Tibial nerve (tissue), 4 donors: ENCODE results near the gene AEN. TPM values are rescaled to one million over a fixed set of nuclear protein-coding genes. Genes with fewer than 3 reads are reported as not detected.

ENCODE experiments used
- DNase-seq, 2 donors: peaks; one replicate each; pipeline ENCODE4 v3.0.0-alpha.2; 2019; ENCODE audit warnings: low spot score in 2 of 2
- H3K27ac ChIP-seq, 4 donors: fragments of 200-600 bp; sonication (generic) in 3 of 4; one replicate each; pipeline ENCODE4 v1.5.1; 2017 to 2019; ENCODE audit warnings: mild to moderate bottlenecking in 1 of 4
- H3K27me3 ChIP-seq, 2 donors: fragments of 200-600 bp; sonication (generic) in 1 of 2; one replicate each; pipeline versions ENCODE4 v1.5.1 to v1.6.0; 2017 to 2019
- H3K36me3 ChIP-seq, 3 donors: fragments of 200-600 bp; sonication (generic); one replicate each; pipeline ENCODE4 v1.5.1; 2018 to 2019
- H3K4me1 ChIP-seq, 4 donors: fragments of 200-600 bp; sonication (generic) in 3 of 4; one replicate each; pipeline ENCODE4 v1.5.1; 2017 to 2019
- H3K4me3 ChIP-seq, 4 donors: fragments of 200-600 bp; sonication (generic) in 3 of 4; one replicate each; pipeline ENCODE4 v1.5.1; 2017 to 2019; ENCODE audit warnings: mild to moderate bottlenecking in 1 of 4, moderate library complexity in 1 of 4
- H3K9me3 ChIP-seq, 4 donors: fragments of 200-600 bp; sonication (generic) in 3 of 4; one replicate each; pipeline ENCODE4 v1.5.1; 2017 to 2019
- EP300 ChIP-seq, 2 donors: sonication (generic); formaldehyde crosslinking; IDR thresholded peaks; one replicate each; pipeline ENCODE4 v1.6.1; 2017; ENCODE audit warnings: antibody characterized with exemption in 2 of 2, mild to moderate bottlenecking in 1 of 2
- POLR2A ChIP-seq, 2 donors: fragments of 450-650 bp; IDR thresholded peaks; one replicate each; pipeline ENCODE4 v1.6.1; 2017; ENCODE audit warnings: antibody characterized with exemption in 2 of 2, mild to moderate bottlenecking in 2 of 2, moderate library complexity in 2 of 2
- whole genome bisulfite sequencing, 2 donors: methylation state at CpG; one replicate each; pipeline ENCODE4 v1.1.5; 2018; 5-methylcytosine and 5-hydroxymethylcytosine counted together
- total RNA-seq, 4 donors: library from RNA; depleted of rRNA; stranded (reverse); fragments of >200 nt; gene quantifications; one replicate each; pipeline ENCODE4 v1.1.0, GENCODE V29; 2016
- TF ChIP-seq, protein P1 (sequence below), 5 experiments: fragments of 200-600 bp in 3 of 5; fragments of 450-650 bp in 2 of 5; sonication (generic) in 3 of 5; IDR thresholded peaks; one replicate each; pipeline ENCODE4 v1.5.1; 2016 to 2019; ENCODE audit warnings: antibody characterized with exemption in 5 of 5, mild to moderate bottlenecking in 3 of 5, moderate library complexity in 2 of 5

Gene AEN
- total RNA-seq, 4 donors from 2014 or later = 10.1 to 17.8 (median 13.1) TPM

DNA sequence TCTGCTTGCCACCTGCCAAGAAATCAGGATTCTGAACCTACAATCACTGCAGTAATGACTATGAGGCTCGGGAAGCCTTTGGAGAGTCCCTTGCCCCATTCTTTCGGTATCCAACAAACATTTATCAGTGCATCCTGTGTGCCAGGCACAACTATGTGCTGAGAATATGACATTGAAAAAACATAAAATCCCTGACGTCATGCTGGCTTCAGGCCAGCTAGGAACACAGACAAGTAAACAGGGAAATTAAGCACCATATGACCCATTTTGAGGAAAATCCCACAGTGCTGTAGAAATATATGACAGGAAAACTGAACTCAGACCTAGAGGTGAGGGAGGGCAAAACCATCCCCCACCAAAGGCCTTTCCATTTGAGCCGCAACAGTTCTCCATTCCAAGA is 40.6 kb upstream of the AEN start:
- Histone ChIP-seq H3K9me3 (peaks cover 0 to 6% (median 0%) of the 10 kb centered on the region in 4 donors), H3K27me3 (no peaks in the 10 kb centered on the region), H3K4me3 (no peak overlapping the region), H3K27ac (no peak overlapping the region), H3K4me1 (no peaks in the 10 kb centered on the region), H3K36me3 (peaks cover 0 to 11% (median 0%) of the 10 kb centered on the region in 3 donors)
- WGBS, 2 donors = 48 to 56% methylated on average over 4 of the region's 4 CpGs
- no peak for DNase-seq
- TF ChIP-seq, protein P1, sequence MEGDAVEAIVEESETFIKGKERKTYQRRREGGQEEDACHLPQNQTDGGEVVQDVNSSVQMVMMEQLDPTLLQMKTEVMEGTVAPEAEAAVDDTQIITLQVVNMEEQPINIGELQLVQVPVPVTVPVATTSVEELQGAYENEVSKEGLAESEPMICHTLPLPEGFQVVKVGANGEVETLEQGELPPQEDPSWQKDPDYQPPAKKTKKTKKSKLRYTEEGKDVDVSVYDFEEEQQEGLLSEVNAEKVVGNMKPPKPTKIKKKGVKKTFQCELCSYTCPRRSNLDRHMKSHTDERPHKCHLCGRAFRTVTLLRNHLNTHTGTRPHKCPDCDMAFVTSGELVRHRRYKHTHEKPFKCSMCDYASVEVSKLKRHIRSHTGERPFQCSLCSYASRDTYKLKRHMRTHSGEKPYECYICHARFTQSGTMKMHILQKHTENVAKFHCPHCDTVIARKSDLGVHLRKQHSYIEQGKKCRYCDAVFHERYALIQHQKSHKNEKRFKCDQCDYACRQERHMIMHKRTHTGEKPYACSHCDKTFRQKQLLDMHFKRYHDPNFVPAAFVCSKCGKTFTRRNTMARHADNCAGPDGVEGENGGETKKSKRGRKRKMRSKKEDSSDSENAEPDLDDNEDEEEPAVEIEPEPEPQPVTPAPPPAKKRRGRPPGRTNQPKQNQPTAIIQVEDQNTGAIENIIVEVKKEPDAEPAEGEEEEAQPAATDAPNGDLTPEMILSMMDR (IDR thresholded peaks at IDR 0.05) = no peak
- TF ChIP-seq POLR2A (IDR thresholded peaks at IDR 0.05) (no peak), EP300 (IDR thresholded peaks at IDR 0.05) (no peak)

- WGBS, 2 donors = 42 to 50% methylated on average over 4 of the region's 4 CpGs
Observed at GRCh38 chr15:88586401-88587162, 34.6 kb upstream of the AEN start.

DNA sequence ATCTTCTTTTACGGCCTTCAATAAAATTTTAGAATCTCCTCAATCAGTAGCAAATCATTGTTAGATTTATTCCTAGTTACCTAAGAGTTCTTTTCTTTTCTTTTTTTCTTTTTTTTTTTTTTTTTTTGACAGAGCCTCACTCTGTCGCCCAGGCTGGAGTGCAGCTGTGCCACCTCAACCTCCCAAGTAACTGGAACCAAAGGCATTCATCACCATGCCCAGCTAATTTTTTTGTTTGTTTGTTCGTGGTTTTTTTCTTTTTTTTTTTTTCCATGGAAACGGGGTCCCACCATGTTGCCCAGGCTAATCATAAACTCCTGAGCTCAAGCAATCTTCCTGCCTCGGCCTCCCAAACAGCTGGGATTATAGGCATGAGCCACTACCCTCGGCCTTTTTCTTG is 30.4 kb upstream of the AEN start:
- no peak for DNase-seq
- H3K9me3 ChIP-seq = no peaks in the 10 kb centered on the region
- TF ChIP-seq, protein P1 (IDR thresholded peaks at IDR 0.05) = no peak
- TF ChIP-seq POLR2A (IDR thresholded peaks at IDR 0.05) (no peak), EP300 (IDR thresholded peaks at IDR 0.05) (no peak)

More at GRCh38 chr15:88586401-88587162, 34.6 kb upstream of the AEN start:
- Histone ChIP-seq H3K4me1 (no peaks in the 10 kb centered on the region), H3K27me3 (no peaks in the 10 kb centered on the region), H3K27ac (no peak overlapping the region), H3K36me3 (peaks cover 0 to 8% (median 0%) of the 10 kb centered on the region in 3 donors), H3K4me3 (no peak overlapping the region), H3K9me3 (peaks cover 0 to 6% (median 0%) of the 10 kb centered on the region in 4 donors)
- TF ChIP-seq EP300 (IDR thresholded peaks at IDR 0.05) (no peak), POLR2A (IDR thresholded peaks at IDR 0.05) (no peak)
- TF ChIP-seq, protein P1 (IDR thresholded peaks at IDR 0.05) = no peak
- no peak for DNase-seq

GRCh38 chr15:88591384-88591783 is 29.8 kb upstream of the AEN start:
- Histone ChIP-seq H3K27ac (no peak overlapping the region), H3K9me3 (no peaks in the 10 kb centered on the region), H3K4me3 (no peak overlapping the region), H3K27me3 (no peaks in the 10 kb centered on the region), H3K36me3 (no peaks in the 10 kb centered on the region), H3K4me1 (no peaks in the 10 kb centered on the region)
- no peak for TF ChIP-seq POLR2A (IDR thresholded peaks at IDR 0.05)
- no peak for TF ChIP-seq EP300 (IDR thresholded peaks at IDR 0.05)
- TF ChIP-seq, protein P1 (IDR thresholded peaks at IDR 0.05) = no peak
- no peak for DNase-seq

More for the DNA sequence above, 30.4 kb upstream of the AEN start:
- Histone ChIP-seq H3K27ac (no peak overlapping the region), H3K27me3 (no peaks in the 10 kb centered on the region), H3K4me1 (no peaks in the 10 kb centered on the region), H3K36me3 (no peaks in the 10 kb centered on the region), H3K4me3 (no peak overlapping the region)
- 75 to 79% methylated on average over 6 of the region's 6 CpGs for WGBS, 2 donors

DNA sequence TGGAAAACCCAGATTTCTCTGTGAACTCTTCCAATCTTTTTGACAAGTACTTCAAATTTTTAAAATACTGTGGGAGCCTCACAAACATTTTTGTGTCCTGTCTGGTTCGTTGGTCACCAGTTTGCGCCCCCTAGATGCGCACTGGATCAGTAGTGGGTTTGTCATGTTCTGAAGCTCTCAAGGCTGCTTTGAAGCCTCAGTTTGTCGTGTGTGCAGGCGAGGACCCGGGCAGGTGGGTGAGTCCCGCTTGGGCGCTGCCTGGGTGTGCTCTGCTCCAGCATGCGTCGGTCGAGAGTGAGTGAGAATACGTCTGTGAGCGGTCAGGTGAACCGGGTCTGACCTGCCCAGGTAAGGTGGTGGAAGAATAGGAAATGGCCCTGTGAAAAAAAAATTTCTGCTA is 17.3 kb upstream of the AEN start:
- H3K4me1 ChIP-seq = peaks cover 0 to 22% (median 0%) of the 10 kb centered on the region in 4 donors
- no peaks in the 10 kb centered on the region for H3K36me3 ChIP-seq
- H3K4me3 ChIP-seq = no peak overlapping the region
- no peak overlapping the region for H3K27ac ChIP-seq
- no peak for DNase-seq
- no peaks in the 10 kb centered on the region for H3K9me3 ChIP-seq
- 8 to 12% methylated on average over 13 to 14 of the region's 14 CpGs for WGBS, 2 donors
- TF ChIP-seq, protein P1 (IDR thresholded peaks at IDR 0.05) = no peak
- TF ChIP-seq EP300 (IDR thresholded peaks at IDR 0.05) (no peak), POLR2A (IDR thresholded peaks at IDR 0.05) (no peak)
- H3K27me3 ChIP-seq = peaks cover 0 to 62% of the 10 kb centered on the region in 2 donors
